Right lobe of liver (tissue), 4 donors: ENCODE data around the gene ARHGAP8.

ENCODE experiments used
- CTCF ChIP-seq, 4 donors: fragments of 200-600 bp in 3 of 4; fragments of 450-650 bp in 1 of 4; IDR thresholded peaks; one replicate each; pipeline versions ENCODE4 v1.5.1 to v1.8.0; 2016 to 2022; ENCODE audit warnings: antibody characterized with exemption in 4 of 4, mild to moderate bottlenecking in 2 of 4
- POLR2A ChIP-seq: fragments of 450-650 bp; IDR thresholded peaks from one replicate; pipeline ENCODE4 v1.6.1; 2017; ENCODE audit warnings: antibody characterized with exemption, mild to moderate bottlenecking
- donor health status: DM: no; HTN: no; CAD: no.
- donor health status: DM: no; HTN: no; CAD: no.
- donor health status: DM: no; HTN: yes; CAD: no.

- TF ChIP-seq CTCF (IDR thresholded peaks at IDR 0.05) (no peak), POLR2A (no peak)
These were observed 49.8 kb downstream of the ARHGAP8 start for GRCh38 chr22:44802071-44802700.
